Liver (tissue), 9 donors: ENCODE results near the gene LCE1E. TPM values are rescaled to one million over a fixed set of nuclear protein-coding genes. Genes with fewer than 3 reads are reported as not detected.
A peak's percentile ranks its signal among the peaks of the same experiment; 100 is the strongest.

Experiments used
- DNase-seq: peaks from one replicate; pipeline ENCODE4 v3.0.0-alpha.2; 2017; ENCODE audit warnings: low spot score
- H3K27ac ChIP-seq, 2 donors: one replicate each; pipeline ENCODE4 v1.7.0; 2013; ENCODE audit warnings: inconsistent platforms in 2 of 2, low read length in 2 of 2, control low read depth in 1 of 2, low read depth in 1 of 2, mild to moderate bottlenecking in 1 of 2
- H3K27me3 ChIP-seq, 4 donors: one replicate each; pipeline versions ENCODE4 v1.6.1 to v1.7.0; 2013; ENCODE audit warnings: low read length in 3 of 4, inconsistent platforms in 1 of 4, mild to moderate bottlenecking in 1 of 4, moderate library complexity in 1 of 4; ENCODE audit not compliant: control insufficient read depth in 4 of 4, insufficient read depth in 4 of 4
- H3K36me3 ChIP-seq, 4 donors: one replicate each; pipeline versions ENCODE4 v1.6.1 to v1.7.0; 2013; ENCODE audit warnings: low read length in 3 of 4, mild to moderate bottlenecking in 3 of 4, low read depth in 1 of 4, moderate library complexity in 1 of 4; ENCODE audit not compliant: control insufficient read depth in 4 of 4, insufficient read depth in 3 of 4
- H3K4me1 ChIP-seq, 4 donors: one replicate each; pipeline versions ENCODE4 v1.6.1 to v1.7.0; 2013; ENCODE audit warnings: low read length in 3 of 4, mild to moderate bottlenecking in 3 of 4, moderate library complexity in 1 of 4; ENCODE audit not compliant: control insufficient read depth in 4 of 4, insufficient read depth in 4 of 4
- H3K4me3 ChIP-seq, 3 donors: one replicate each; pipeline versions ENCODE4 v1.6.1 to v1.7.0; 2013; ENCODE audit warnings: low read length in 3 of 3, control low read depth in 1 of 3, low read depth in 1 of 3, mild to moderate bottlenecking in 1 of 3
- H3K9ac ChIP-seq, 2 donors: one replicate each; pipeline ENCODE4 v1.7.0; 2013; ENCODE audit warnings: low read length in 2 of 2, mild to moderate bottlenecking in 2 of 2, moderate library complexity in 2 of 2, control low read depth in 1 of 2, low read depth in 1 of 2
- H3K9me3 ChIP-seq, 4 donors: one replicate each; pipeline versions ENCODE4 v1.6.1 to v1.7.0; 2013; ENCODE audit warnings: low read length in 3 of 4; ENCODE audit not compliant: control insufficient read depth in 4 of 4
- ATF3 ChIP-seq: IDR thresholded peaks from 2 replicates; pipeline ENCODE4 v1.6.1; 2016; ENCODE audit warnings: antibody characterized with exemption
- CTCF ChIP-seq: fragments of 150-350 bp; IDR thresholded peaks from 2 replicates; pipeline ENCODE4 v1.5.1; 2017; ENCODE audit warnings: improper control_type of control experiment, low read depth, low read length; ENCODE audit not compliant: missing input control
- EGR1 ChIP-seq, 2 donors: IDR thresholded peaks; 2 replicates each; pipeline ENCODE4 v1.6.1; 2016 to 2018; ENCODE audit warnings: antibody characterized with exemption in 2 of 2, low read depth in 2 of 2
- FOXA1 ChIP-seq: IDR thresholded peaks from 2 replicates; pipeline ENCODE4 v1.6.1; 2016; ENCODE audit warnings: antibody characterized with exemption
- FOXA2 ChIP-seq: IDR thresholded peaks from 2 replicates; pipeline ENCODE4 v1.6.1; 2016; ENCODE audit warnings: antibody characterized with exemption
- GABPA ChIP-seq, 2 donors: IDR thresholded peaks in 1 of 2; conservative IDR thresholded peaks in 1 of 2; 2 replicates each; pipeline ENCODE4 v1.6.1; 2016; ENCODE audit warnings: antibody characterized with exemption in 2 of 2, mild to moderate bottlenecking in 1 of 2, moderate library complexity in 1 of 2
- HNF4A ChIP-seq, 2 donors: conservative IDR thresholded peaks; 2 replicates each; pipeline ENCODE4 v1.6.1; 2016; ENCODE audit warnings: antibody characterized with exemption in 2 of 2, mild to moderate bottlenecking in 2 of 2
- JUND ChIP-seq, 2 donors: IDR thresholded peaks; 2 replicates each; pipeline ENCODE4 v1.6.1; 2016; ENCODE audit warnings: antibody characterized with exemption in 2 of 2
- MAX ChIP-seq: IDR thresholded peaks from 2 replicates; pipeline ENCODE4 v1.6.1; 2016; ENCODE audit warnings: antibody characterized with exemption
- NR2F2 ChIP-seq: IDR thresholded peaks from 2 replicates; pipeline ENCODE4 v1.6.1; 2016; ENCODE audit warnings: antibody characterized with exemption
- RAD21 ChIP-seq, 2 donors: IDR thresholded peaks; 2 replicates each; pipeline ENCODE4 v1.6.1; 2016; ENCODE audit warnings: antibody characterized with exemption in 2 of 2, mild to moderate bottlenecking in 2 of 2
- REST ChIP-seq: IDR thresholded peaks from 2 replicates; pipeline ENCODE4 v1.6.1; 2016; ENCODE audit warnings: antibody characterized with exemption, mild to moderate bottlenecking
- RXRA ChIP-seq, 2 donors: IDR thresholded peaks; 2 replicates each; pipeline ENCODE4 v1.6.1; 2017 to 2018; ENCODE audit warnings: antibody characterized with exemption in 2 of 2, mild to moderate bottlenecking in 1 of 2
- SP1 ChIP-seq: IDR thresholded peaks from 2 replicates; pipeline ENCODE4 v1.6.1; 2018; ENCODE audit warnings: antibody characterized with exemption, mild to moderate bottlenecking
- TAF1 ChIP-seq: conservative IDR thresholded peaks from 2 replicates; pipeline ENCODE4 v1.6.1; 2016; ENCODE audit warnings: antibody characterized with exemption, mild to moderate bottlenecking
- YY1 ChIP-seq: IDR thresholded peaks from 2 replicates; pipeline ENCODE4 v1.6.1; 2016; ENCODE audit warnings: antibody characterized with exemption, mild to moderate bottlenecking
- ZBTB33 ChIP-seq: IDR thresholded peaks from 2 replicates; pipeline ENCODE4 v1.6.1; 2016; ENCODE audit warnings: antibody characterized with exemption
- WGBS: extraction: QIAGEN DNeasy Blood & Tissue Kit; methylation state at CpG from one replicate; pipeline ENCODE4 v1.1.7; 2013; 5-methylcytosine and 5-hydroxymethylcytosine counted together
- polyA plus RNA-seq, 2 donors: library from polyadenylated mRNA; stranded (reverse) in 1 of 2; unstranded in 1 of 2; fragments of 200-250 nt in 1 of 2; fragments of >200 nt in 1 of 2; fragmentation: Nextera tagmentation in 1 of 2; extraction: Ambion mirVana in 1 of 2; gene quantifications; one replicate each; pipeline versions ENCODE4 v1.2.1 to v1.2.3, GENCODE V29; 2013 to 2015
- total RNA-seq, 2 donors: library from RNA; depleted of rRNA; stranded (reverse); fragments of >200 nt; gene quantifications; one replicate each; pipeline ENCODE4 v1.2.3, GENCODE V29; 2014
- donor health status: healthy.
- donor health status: healthy.
- donor health status: healthy.
- donor health status: healthy.
- donor health status: healthy.

Gene LCE1E
- total and polyA plus RNA-seq, 4 donors: not detected

GRCh38 chr1:152817309-152817708, 31.3 kb downstream of the LCE1E start:
- Histone ChIP-seq H3K27ac (no peak overlapping the region), H3K9me3 (peaks cover 0 to 4% (median 0%) of the 10 kb centered on the region in 4 donors), H3K36me3 (no peaks in the 10 kb centered on the region), H3K9ac (no peak overlapping the region), H3K4me3 (no peak overlapping the region), H3K4me1 (no peaks in the 10 kb centered on the region), H3K27me3 (no peaks in the 10 kb centered on the region)
- 90% methylated on average over 6 of the region's 6 CpGs for WGBS
- DNase-seq: no peak
- no peak for TF ChIP-seq GABPA (IDR thresholded peaks at IDR 0.05 in 1 of 2, conservative IDR thresholded peaks at IDR 0.05 in 1 of 2)
- TF ChIP-seq HNF4A (conservative IDR thresholded peaks at IDR 0.05): no peak
- no peak for TF ChIP-seq ZBTB33
- no peak for TF ChIP-seq TAF1
- TF ChIP-seq EGR1 (IDR thresholded peaks at IDR 0.05; ENCODE audit: low read depth in 2 of 2): no peak
- TF ChIP-seq YY1: no peak
- no peak for TF ChIP-seq RXRA (IDR thresholded peaks at IDR 0.05)
- no peak for TF ChIP-seq JUND (IDR thresholded peaks at IDR 0.05)
- TF ChIP-seq FOXA2: no peak
- TF ChIP-seq ATF3: no peak
- TF ChIP-seq REST: no peak
- no peak for TF ChIP-seq SP1
- no peak for TF ChIP-seq FOXA1
- TF ChIP-seq RAD21 (IDR thresholded peaks at IDR 0.05): no peak
- TF ChIP-seq NR2F2: no peak
- no peak for TF ChIP-seq CTCF
- TF ChIP-seq MAX: no peak

- Histone ChIP-seq H3K9ac (no peak overlapping the region), H3K27ac (no peak overlapping the region), H3K4me1 (no peaks in the 10 kb centered on the region), H3K36me3 (no peaks in the 10 kb centered on the region), H3K27me3 (peaks cover 0 to 6% (median 0%) of the 10 kb centered on the region in 4 donors), H3K9me3 (peaks cover 0 to 4% (median 0%) of the 10 kb centered on the region in 4 donors), H3K4me3 (no peak overlapping the region)
- no peak for TF ChIP-seq ATF3
- peak in 1 of 2 donors; percentile 54 for TF ChIP-seq RAD21 (IDR thresholded peaks at IDR 0.05)
- peak; percentile 10 for TF ChIP-seq CTCF
- no peak for DNase-seq
- 34% methylated on average over 5 of the region's 5 CpGs for WGBS
These were observed 37.2 kb downstream of the LCE1E start for GRCh38 chr1:152823294-152823693.
